GM23338 (cell line): Measurements from ENCODE around the gene SOX2. TPM values are rescaled to one million over a fixed set of nuclear protein-coding genes. Genes with fewer than 3 reads are reported as not detected.

Source experiments
- ATAC-seq: fragments of 200-7000 bp; cut with Tn5 transposase; 3 replicates; pipeline ENCODE4 v1.9.1; 2020
- DNase-seq: peaks from one replicate; pipeline ENCODE4 v3.0.0-alpha.2; 2015; ENCODE audit warnings: low spot score
- H2AFZ ChIP-seq: fragments of 200-600 bp; sonication (generic); 2 replicates; pipeline ENCODE4 v1.8.0; 2016; ENCODE audit warnings: antibody characterized with exemption, mild to moderate bottlenecking, moderate library complexity
- H3F3A ChIP-seq: fragments of 200-600 bp; sonication (generic); replicated peaks from 2 replicates; pipeline ENCODE4 v1.8.0; 2017; ENCODE audit warnings: antibody characterized with exemption, mixed run types, low read depth
- H3K27ac ChIP-seq: fragments of 200-600 bp; sonication (generic); 2 replicates; pipeline ENCODE4 v1.6.1; 2016; ENCODE audit warnings: low read depth
- H3K27me3 ChIP-seq: fragments of 200-600 bp; sonication (generic); 2 replicates; pipeline ENCODE4 v1.8.0; 2016; ENCODE audit warnings: mild to moderate bottlenecking, mixed run types, moderate library complexity; ENCODE audit not compliant: insufficient read depth
- H3K36me3 ChIP-seq: fragments of 200-600 bp; sonication (generic); 2 replicates; pipeline ENCODE4 v1.8.0; 2016; ENCODE audit warnings: mild to moderate bottlenecking; ENCODE audit not compliant: insufficient read depth
- H3K4me1 ChIP-seq: fragments of 200-600 bp; sonication (generic); 2 replicates; pipeline ENCODE4 v1.8.0; 2016; ENCODE audit warnings: mild to moderate bottlenecking, moderate library complexity; ENCODE audit not compliant: insufficient read depth
- H3K4me2 ChIP-seq: fragments of 200-600 bp; sonication (generic); 2 replicates; pipeline ENCODE4 v1.7.1; 2017; ENCODE audit warnings: mixed run types
- H3K4me3 ChIP-seq: fragments of 200-600 bp; sonication (generic); 2 replicates; pipeline ENCODE4 v1.6.1; 2016; ENCODE audit warnings: mixed run types
- H3K79me2 ChIP-seq: fragments of 200-600 bp; sonication (generic); replicated peaks from 2 replicates; pipeline ENCODE4 v1.8.0; 2017; ENCODE audit warnings: mild to moderate bottlenecking; ENCODE audit not compliant: insufficient read depth
- H3K9me2 ChIP-seq: fragments of 200-600 bp; sonication (generic); 2 replicates; pipeline ENCODE4 v1.8.0; 2017; ENCODE audit not compliant: insufficient read depth
- H4K20me1 ChIP-seq: fragments of 200-600 bp; sonication (generic); replicated peaks from 2 replicates; pipeline ENCODE4 v1.8.0; 2017; ENCODE audit warnings: mild to moderate bottlenecking; ENCODE audit not compliant: insufficient read depth
- H3K27ac Mint-ChIP-seq: 2 replicates; pipeline ENCODE4 v1.8.0; 2020; ENCODE audit warnings: inconsistent platforms, mild to moderate bottlenecking, moderate library complexity, mixed read lengths
- H3K27me3 Mint-ChIP-seq: 3 replicates; pipeline ENCODE4 v1.8.0; 2022; ENCODE audit warnings: low read depth, mild to moderate bottlenecking, moderate library complexity, mixed read lengths, inconsistent platforms; ENCODE audit not compliant: insufficient read depth, poor library complexity
- H3K36me3 Mint-ChIP-seq: 3 replicates; pipeline ENCODE4 v1.8.0; 2021; ENCODE audit warnings: low read depth, mild to moderate bottlenecking, inconsistent platforms, moderate library complexity, mixed read lengths
- H3K4me1 Mint-ChIP-seq: 3 replicates; pipeline ENCODE4 v1.8.0; 2020; ENCODE audit warnings: mild to moderate bottlenecking, inconsistent platforms, mixed read lengths
- H3K4me3 Mint-ChIP-seq: 3 replicates; pipeline ENCODE4 v1.8.0; 2021; ENCODE audit warnings: moderate library complexity, mild to moderate bottlenecking, inconsistent platforms, mixed read lengths
- H3K9me3 Mint-ChIP-seq: 3 replicates; pipeline ENCODE4 v1.8.0; 2020; ENCODE audit warnings: moderate library complexity, mild to moderate bottlenecking, inconsistent platforms, mixed read lengths
- CREB1 ChIP-seq: fragments of 250-450 bp; sonication (Bioruptor Pico); IDR thresholded peaks from 2 replicates; pipeline ENCODE4 v1.5.0; 2020; ENCODE audit warnings: low read depth, mild to moderate bottlenecking, moderate library complexity
- CTCF ChIP-seq, 2 experiments: fragments of 200-600 bp in 1 of 2; sonication (generic) in 1 of 2; conservative IDR thresholded peaks; 2 replicates each; pipeline versions ENCODE4 v1.5.1 to v1.6.1; 2016 to 2017; ENCODE audit warnings: antibody characterized with exemption in 2 of 2, low read depth in 2 of 2, mild to moderate bottlenecking in 2 of 2, moderate library complexity in 1 of 2
- ETS1 ChIP-seq: IDR thresholded peaks from 2 replicates; pipeline ENCODE4 v1.6.1; 2016; ENCODE audit warnings: antibody characterized with exemption
- EZH2 ChIP-seq: fragments of 200-600 bp; sonication (generic); IDR thresholded peaks from one replicate; pipeline ENCODE4 v1.8.0; 2017; ENCODE audit warnings: antibody characterized with exemption, mild to moderate bottlenecking, low read depth; ENCODE audit not compliant: unreplicated experiment
- EZH2phosphoT487 ChIP-seq: fragments of 200-600 bp; sonication (generic); IDR thresholded peaks from one replicate; pipeline ENCODE4 v1.8.1; 2018; ENCODE audit warnings: antibody characterized with exemption; ENCODE audit not compliant: unreplicated experiment
- JUNB ChIP-seq: IDR thresholded peaks from one replicate; pipeline ENCODE4 v1.6.1; 2016; ENCODE audit warnings: antibody characterized with exemption; ENCODE audit not compliant: unreplicated experiment
- NANOG ChIP-seq: IDR thresholded peaks from 2 replicates; pipeline ENCODE4 v1.6.1; 2016; ENCODE audit warnings: antibody characterized with exemption, borderline replicate concordance
- POLR2AphosphoS5 ChIP-seq: IDR thresholded peaks from 2 replicates; pipeline ENCODE4 v1.6.1; 2016; ENCODE audit warnings: antibody characterized with exemption, low read depth
- REST ChIP-seq: IDR thresholded peaks from one replicate; pipeline ENCODE4 v1.6.1; 2018; ENCODE audit warnings: antibody characterized with exemption; ENCODE audit not compliant: unreplicated experiment
- STAT1 ChIP-seq: IDR thresholded peaks from one replicate; pipeline ENCODE4 v1.6.1; 2016; ENCODE audit warnings: antibody characterized with exemption; ENCODE audit not compliant: unreplicated experiment
- ZNF114 ChIP-seq: fragments of 250-450 bp; sonication (Bioruptor Pico); IDR thresholded peaks from 2 replicates; pipeline ENCODE4 v1.5.0; 2020; ENCODE audit warnings: mild to moderate bottlenecking, moderate library complexity
- ZNF331 ChIP-seq: fragments of 250-450 bp; sonication (Bioruptor Pico); IDR thresholded peaks from 2 replicates; pipeline ENCODE4 v1.5.0; 2020; ENCODE audit warnings: low read depth, mild to moderate bottlenecking, moderate library complexity
- ZNF462 ChIP-seq: fragments of 250-450 bp; sonication (Bioruptor Pico); IDR thresholded peaks from 2 replicates; pipeline ENCODE4 v1.5.0; 2020; ENCODE audit warnings: mild to moderate bottlenecking, moderate library complexity
- polyA plus RNA-seq: library from polyadenylated mRNA; unstranded; fragments of >200 nt; fragmentation: Nextera tagmentation; extraction: Ambion mirVana; gene quantifications from 2 replicates; pipeline ENCODE4 v1.2.1, GENCODE V29; 2016
- total RNA-seq: library from RNA; depleted of rRNA; stranded (reverse); fragments of >200 nt; shearing (Covaris generic); gene quantifications from 2 replicates; pipeline ENCODE4 v1.2.3, GENCODE V29; 2014

Gene SOX2
- total and polyA plus RNA-seq, 2 experiments from 2014 or later: 105 to 228 TPM

- DNase-seq: no peak
- Mint-ChIP-seq H3K27me3 (peaks cover 48% of the 10 kb centered on the region), H3K36me3 (no peaks in the 10 kb centered on the region), H3K4me3 (peak overlapping the region; percentile 87), H3K27ac (no peak overlapping the region), H3K9me3 (no peaks in the 10 kb centered on the region), H3K4me1 (peaks cover 49% of the 10 kb centered on the region)
- TF ChIP-seq ZNF114 (CRISPR knock-in tag) (no peak), EZH2phosphoT487 (no peak), REST (no peak), ETS1 (no peak), POLR2AphosphoS5 (no peak), ZNF331 (CRISPR knock-in tag) (no peak), EZH2 (no peak), STAT1 (no peak), ZNF462 (CRISPR knock-in tag) (no peak), NANOG (no peak), JUNB (no peak), CTCF (conservative IDR thresholded peaks at IDR 0.05; ENCODE audit: low read depth in 2 of 2) (no peak), CREB1 (CRISPR knock-in tag) (no peak)
- Histone ChIP-seq H3F3A (no peaks in the 10 kb centered on the region), H3K36me3 (no peaks in the 10 kb centered on the region), H3K4me1 (peaks cover 45% of the 10 kb centered on the region), H2AFZ (peak overlapping the region; percentile 89), H3K4me2 (peak overlapping the region; percentile 96), H3K27ac (no peak overlapping the region), H3K4me3 (peak overlapping the region; percentile 72), H3K27me3 (peaks cover 58% of the 10 kb centered on the region), H3K9me2 (no peaks in the 10 kb centered on the region), H3K79me2 (no peaks in the 10 kb centered on the region), H4K20me1 (no peaks in the 10 kb centered on the region)
- ATAC-seq: no peak
Measured at GRCh38 chr3:181696626-181697230, 15.0 kb upstream of the SOX2 start.
